GM12865 (cell line): ENCODE data around the gene TMEM82.

Experiments
- DNase-seq: peaks from one replicate; pipeline ENCODE4 v3.0.0; 2010; ENCODE audit warnings: low read depth
- H3K4me3 ChIP-seq: 2 replicates; pipeline ENCODE4 v1.5.1; 2011; ENCODE audit warnings: mild to moderate bottlenecking, low read depth, low read length, control low read depth
- CTCF ChIP-seq: IDR thresholded peaks from 2 replicates; pipeline ENCODE4 v1.5.1; 2011; ENCODE audit warnings: low read length, control low read depth, low read depth, inconsistent platforms; ENCODE audit not compliant: insufficient read depth; ENCODE audit errors: missing control alignments

Gene TMEM82

DNA sequence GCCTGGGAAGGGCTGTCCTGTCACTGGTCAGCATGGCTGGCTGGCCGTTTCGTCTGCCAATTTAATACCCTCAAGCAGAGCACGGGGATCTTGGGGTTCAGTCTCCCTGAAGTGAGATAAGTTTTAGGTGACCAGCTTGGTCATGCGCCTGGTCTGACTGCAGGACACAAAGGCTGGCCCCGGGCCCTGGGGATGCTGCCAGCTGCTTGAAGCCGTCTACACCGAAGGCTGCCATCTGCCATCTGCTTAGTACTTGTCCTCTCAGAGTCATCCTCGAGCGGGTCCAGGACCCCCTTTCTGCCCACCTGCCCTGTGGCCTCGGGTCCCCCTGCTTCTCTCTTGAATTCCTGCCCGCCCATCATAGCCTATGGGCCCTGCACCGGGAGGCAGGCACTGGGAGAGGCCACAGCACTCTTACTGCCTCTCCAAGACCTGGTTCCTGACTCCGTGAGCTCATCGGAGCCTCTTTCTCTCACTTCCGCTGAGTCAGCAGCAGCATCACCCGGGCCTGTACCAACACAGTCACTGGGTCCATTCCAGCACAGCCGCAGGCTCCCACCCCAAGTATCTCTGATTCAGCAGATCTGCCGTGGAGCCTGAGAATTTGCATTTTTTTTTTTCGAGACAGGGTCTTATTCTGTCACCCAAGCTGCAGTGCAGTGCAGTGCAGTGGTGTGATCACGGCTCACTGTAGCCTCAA lies 23.3 kb downstream of the TMEM82 start:
- no peak overlapping the region for H3K4me3 ChIP-seq
- TF ChIP-seq CTCF = no peak
- peak; percentile 46 for DNase-seq

GRCh38 chr1:15767941-15768340 lies 25.6 kb downstream of the TMEM82 start:
- no peak overlapping the region for H3K4me3 ChIP-seq
- TF ChIP-seq CTCF = no peak
- no peak for DNase-seq

GRCh38 chr1:15768388-15768787 lies 26.1 kb downstream of the TMEM82 start:
- no peak for DNase-seq
- no peak for TF ChIP-seq CTCF
- no peak overlapping the region for H3K4me3 ChIP-seq

GRCh38 chr1:15770313-15770962 lies 28.1 kb downstream of the TMEM82 start:
- no peak overlapping the region for H3K4me3 ChIP-seq
- TF ChIP-seq CTCF = no peak
- DNase-seq = no peak

DNA sequence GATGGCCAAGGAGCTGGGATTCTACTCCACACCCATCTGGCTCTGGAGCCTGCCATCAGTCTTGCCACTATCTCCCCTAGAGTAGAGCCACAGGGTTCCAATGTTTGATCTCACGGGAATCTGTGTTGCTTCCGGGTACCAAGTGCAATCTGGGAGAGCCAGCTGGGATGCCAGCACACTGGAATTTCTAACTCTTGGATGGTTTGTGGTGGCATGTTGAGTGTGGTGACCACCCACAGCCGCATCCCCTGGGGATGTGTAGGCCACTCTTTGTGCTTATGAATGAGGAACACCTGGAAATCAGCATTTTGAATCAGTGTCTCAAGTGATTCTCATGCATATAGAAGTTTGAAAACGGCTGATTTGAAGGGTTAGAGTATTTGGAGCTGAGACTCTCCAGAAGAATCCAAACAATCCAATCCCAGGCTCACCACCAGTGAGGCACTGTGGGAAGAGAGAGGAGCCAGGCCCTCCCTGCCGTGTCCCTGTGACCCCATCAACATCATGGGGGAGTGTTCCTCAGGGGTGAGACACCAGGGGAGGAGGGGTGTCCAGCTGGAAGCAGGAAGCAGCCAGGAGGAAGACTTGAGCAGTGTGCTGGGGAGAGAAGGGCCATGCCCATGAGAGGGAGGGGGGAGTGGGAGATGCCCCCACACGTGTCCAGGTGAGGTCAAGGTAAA lies 29.7 kb downstream of the TMEM82 start:
- no peak for DNase-seq
- no peak for TF ChIP-seq CTCF
- no peak overlapping the region for H3K4me3 ChIP-seq

- no peak overlapping the region for H3K4me3 ChIP-seq
- TF ChIP-seq CTCF = no peak
- no peak for DNase-seq
Measured at GRCh38 chr1:15775706-15776105, 33.4 kb downstream of the TMEM82 start.
